ENCODE measurements around the gene EXOSC2. TPM values are rescaled to one million over a fixed set of nuclear protein-coding genes. Genes with fewer than 3 reads are reported as not detected.

The EXOSC2 gene
- 32.5 and 47.4 TPM in 2 replicates for total RNA-seq
- 31.0 and 37.4 TPM in 2 replicates for polyA plus RNA-seq

- peak; percentile 98 to 99 for DNase-seq (ENCODE audit: low read depth in 1 of 2, low spot score in 1 of 2)
- H3K27me3 ChIP-seq = no peaks in the 10 kb centered on the region
- no peak for TF ChIP-seq CTCF (IDR thresholded peaks at IDR 0.05; ENCODE audit: low read depth, low read length)
- H3K4me3 ChIP-seq = peak within 1 kb of the TSS; percentile 49
- H3K27ac ChIP-seq = peak within 1 kb of the TSS; percentile 31
- H3K9me3 ChIP-seq (ENCODE audit: low read depth) = no peaks in the 10 kb centered on the region
- H3K4me1 ChIP-seq (ENCODE audit: low read depth) = peaks cover 22% of the 10 kb centered on the region
- H3K36me3 ChIP-seq = peaks cover 17% of the 10 kb centered on the region
Observed at GRCh38 chr9:130693426-130694191, at the start of gene EXOSC2. Gene EXOSC2, plus strand, starts transcription at chr9:130693780. Its CDS starts 12 bp downstream, at chr9:130693792.

- H3K27me3 ChIP-seq = peaks cover 52% of the 10 kb centered on the region
- TF ChIP-seq CTCF (IDR thresholded peaks at IDR 0.05; ENCODE audit: low read depth, low read length) = no peak
- no peak overlapping the region for H3K4me3 ChIP-seq
- no peak overlapping the region for H3K27ac ChIP-seq
- H3K4me1 ChIP-seq (ENCODE audit: low read depth) = no peaks in the 10 kb centered on the region
- H3K9me3 ChIP-seq (ENCODE audit: low read depth) = no peaks in the 10 kb centered on the region
- DNase-seq (ENCODE audit: low read depth in 1 of 2, low spot score in 1 of 2) = no peak
- H3K36me3 ChIP-seq = no peaks in the 10 kb centered on the region
Observed at GRCh38 chr9:130651221-130651620, 42.4 kb upstream of the EXOSC2 start.

DNA sequence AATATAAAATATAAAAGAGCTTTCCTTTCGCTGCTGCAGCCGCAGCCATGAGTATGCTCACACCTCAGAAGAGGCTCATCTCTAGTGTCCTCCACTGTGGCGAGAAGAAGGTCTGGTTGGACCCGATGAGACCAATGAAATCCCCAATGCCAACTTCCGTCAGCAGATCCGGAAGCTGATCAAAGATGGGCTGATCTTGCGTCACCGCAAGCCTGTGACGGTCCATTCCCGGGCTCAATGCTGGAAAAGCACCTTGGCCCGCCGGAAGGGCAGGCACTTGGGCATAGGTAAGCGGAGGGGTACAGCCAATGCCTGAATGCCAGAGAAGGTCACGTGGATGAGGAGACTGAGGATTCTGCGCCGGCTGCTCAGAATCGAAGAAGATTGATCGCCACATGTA lies 41.8 kb upstream of the EXOSC2 start:
- Histone ChIP-seq H3K27me3 (peaks cover 57% of the 10 kb centered on the region), H3K27ac (no peak overlapping the region), H3K4me1 (ENCODE audit: low read depth) (no peaks in the 10 kb centered on the region), H3K9me3 (ENCODE audit: low read depth) (no peaks in the 10 kb centered on the region), H3K4me3 (no peak overlapping the region), H3K36me3 (no peaks in the 10 kb centered on the region)
- DNase-seq (ENCODE audit: low read depth in 1 of 2, low spot score in 1 of 2) = no peak
- TF ChIP-seq CTCF (IDR thresholded peaks at IDR 0.05; ENCODE audit: low read depth, low read length) = no peak

DNA sequence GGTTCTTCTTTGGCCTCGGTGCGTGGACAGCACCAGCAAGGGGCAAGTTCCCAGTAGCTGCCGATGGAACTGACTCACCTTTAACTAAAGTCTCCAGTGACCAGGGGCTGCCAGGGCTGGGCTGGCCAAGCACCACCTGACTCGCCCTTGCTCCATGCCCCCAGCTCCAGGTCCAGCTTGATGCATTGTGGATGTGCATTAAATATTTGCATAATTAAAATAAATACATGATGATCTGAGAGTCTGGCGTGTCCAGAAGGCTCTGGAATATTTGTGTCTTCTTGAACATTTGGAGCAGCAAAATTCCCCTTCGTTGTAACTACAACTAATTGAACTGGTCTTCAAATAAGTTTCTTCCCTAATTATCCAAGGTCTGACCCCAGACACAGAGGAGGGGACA lies 38.7 kb upstream of the EXOSC2 start:
- no peak for TF ChIP-seq CTCF (IDR thresholded peaks at IDR 0.05; ENCODE audit: low read depth, low read length)
- peaks cover 83% of the 10 kb centered on the region for H3K27me3 ChIP-seq
- no peak overlapping the region for H3K27ac ChIP-seq
- no peaks in the 10 kb centered on the region for H3K9me3 ChIP-seq (ENCODE audit: low read depth)
- H3K4me1 ChIP-seq (ENCODE audit: low read depth) = no peaks in the 10 kb centered on the region
- no peak overlapping the region for H3K4me3 ChIP-seq
- DNase-seq (ENCODE audit: low read depth in 1 of 2, low spot score in 1 of 2) = no peak
- no peaks in the 10 kb centered on the region for H3K36me3 ChIP-seq

DNA sequence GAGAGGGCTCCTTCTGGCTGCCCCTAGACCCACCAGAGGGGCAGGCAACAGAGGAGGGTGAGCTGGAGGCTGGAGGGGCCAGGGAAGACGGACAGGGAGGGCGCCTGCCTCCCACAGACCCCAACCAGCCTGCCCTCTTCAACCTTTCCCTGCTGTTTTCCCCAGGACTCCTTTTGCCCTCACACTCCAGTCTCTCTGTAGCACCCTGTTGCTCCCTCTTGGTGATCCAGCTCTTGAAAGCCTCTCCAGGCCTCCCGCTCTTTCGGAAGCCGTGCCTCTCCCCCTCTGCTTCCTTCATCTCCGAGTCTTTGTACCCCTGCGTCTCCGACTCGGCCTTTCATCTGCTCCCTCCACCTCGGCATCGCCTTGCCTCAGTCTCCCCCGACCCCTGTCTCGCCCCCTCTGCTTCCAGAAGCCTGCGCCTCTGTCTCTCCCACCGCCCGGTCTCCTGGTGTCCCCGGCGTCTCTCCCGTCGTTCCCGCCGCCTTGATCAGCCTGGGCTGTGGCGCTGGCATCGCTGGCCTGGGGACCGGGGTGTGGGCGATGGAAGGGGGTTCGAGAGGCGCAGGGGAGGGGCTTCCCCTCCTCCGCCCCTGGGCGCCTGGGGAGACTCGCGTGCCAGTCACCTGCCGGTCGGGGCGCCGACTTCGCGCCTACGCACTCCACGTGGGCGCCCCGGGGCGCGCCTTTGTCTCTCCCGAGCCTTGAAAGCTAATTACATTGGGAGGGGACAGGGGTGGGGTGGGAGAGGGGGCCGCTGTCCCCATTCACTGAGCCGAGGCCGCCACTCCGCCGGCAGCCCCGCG lies 34.5 kb upstream of the EXOSC2 start:
- H3K4me3 ChIP-seq = no peak overlapping the region
- no peak for TF ChIP-seq CTCF (IDR thresholded peaks at IDR 0.05; ENCODE audit: low read depth, low read length)
- no peak for DNase-seq (ENCODE audit: low read depth in 1 of 2, low spot score in 1 of 2)

More for the DNA sequence above, 34.5 kb upstream of the EXOSC2 start:
- H3K27ac ChIP-seq = no peak overlapping the region
- H3K36me3 ChIP-seq = no peaks in the 10 kb centered on the region
- peaks cover 98% of the 10 kb centered on the region for H3K27me3 ChIP-seq
- H3K9me3 ChIP-seq (ENCODE audit: low read depth) = no peaks in the 10 kb centered on the region
- H3K4me1 ChIP-seq (ENCODE audit: low read depth) = no peaks in the 10 kb centered on the region

Data from cardiac muscle cell (in vitro differentiated cells and primary cell).